GM12891 (cell line): Measurements from ENCODE around the gene KRTAP20-3.

Source experiments
- PAX5 ChIP-seq: IDR thresholded peaks from 2 replicates; pipeline ENCODE4 v1.6.1; 2011; ENCODE audit warnings: low read length, moderate library complexity, mild to moderate bottlenecking; ENCODE audit not compliant: insufficient read depth, severe bottlenecking
- POLR2A ChIP-seq: IDR thresholded peaks from 2 replicates; pipeline ENCODE4 v1.6.1; 2011; ENCODE audit warnings: low read depth, low read length, control low read depth
- POLR2AphosphoS5 ChIP-seq: IDR thresholded peaks from 2 replicates; pipeline ENCODE4 v1.6.1; 2011; ENCODE audit warnings: low read depth, low read length, control low read depth
- POU2F2 ChIP-seq: IDR thresholded peaks from 2 replicates; pipeline ENCODE4 v1.6.1; 2011; ENCODE audit warnings: low read depth, mild to moderate bottlenecking, control low read depth, low read length, moderate library complexity
- SPI1 ChIP-seq: IDR thresholded peaks from 2 replicates; pipeline ENCODE4 v1.6.1; 2011; ENCODE audit warnings: low read depth, low read length, control low read depth
- TAF1 ChIP-seq: IDR thresholded peaks from 2 replicates; pipeline ENCODE4 v1.6.1; 2011; ENCODE audit warnings: low read depth, low read length, control low read depth

DNA sequence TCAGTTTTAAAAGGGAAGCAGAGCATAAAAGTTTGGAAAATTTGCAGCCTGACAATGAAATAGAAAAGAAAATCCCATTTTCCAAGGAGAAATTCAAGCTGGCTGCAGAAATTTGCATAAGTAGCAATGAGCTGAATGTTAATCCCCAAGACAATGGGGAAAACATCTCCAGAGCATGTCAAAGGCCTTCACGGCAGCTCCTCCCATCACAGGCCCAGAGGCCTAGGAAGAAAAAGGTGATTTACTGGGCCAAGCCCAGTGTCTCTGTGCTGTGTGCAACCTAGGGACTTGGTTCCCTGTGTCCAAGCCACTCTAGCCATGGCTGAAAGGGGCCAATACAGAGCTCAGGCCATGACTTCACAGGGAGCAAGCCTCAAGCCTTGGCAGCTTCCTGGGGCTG, 26.1 kb downstream of the KRTAP20-3 start:
- TF ChIP-seq POLR2A (no peak), POLR2AphosphoS5 (no peak), TAF1 (no peak), SPI1 (no peak), PAX5 (no peak), POU2F2 (no peak)
